ENCODE data around the gene SPZ1.
"Not testable (repeated sequence)": the region's sequence is repeated elsewhere in the genome, so short reads cannot be mapped to it uniquely, and the experiment has no call there.

SPZ1 gene

GRCh38 chr5:80319702-80320101 lies at the start of gene SPZ1:
TSS of gene SPZ1 (plus strand) at chr5:80320002. CDS start at chr5:80320216, 214 bp downstream.
- DNase-seq (ENCODE audit: extremely low read depth, low read depth), result no peak
- TF ChIP-seq CTCF (IDR thresholded peaks at IDR 0.05; ENCODE audit: low read depth, low read length), result no peak

- DNase-seq (ENCODE audit: extremely low read depth, low read depth), result not testable (repeated sequence)
Observed at GRCh38 chr5:80270543-80270942, 49.3 kb upstream of the SPZ1 start.

- DNase-seq (ENCODE audit: extremely low read depth, low read depth), result no peak
- peak; percentile 48 for TF ChIP-seq CTCF (IDR thresholded peaks at IDR 0.05; ENCODE audit: low read depth, low read length)
Observed at GRCh38 chr5:80275347-80275746, 44.5 kb upstream of the SPZ1 start.

GRCh38 chr5:80276186-80276585 lies 43.6 kb upstream of the SPZ1 start:
- DNase-seq (ENCODE audit: extremely low read depth, low read depth), result no peak
- TF ChIP-seq CTCF (IDR thresholded peaks at IDR 0.05; ENCODE audit: low read depth, low read length), result no peak

GRCh38 chr5:80277191-80277590 lies 42.6 kb upstream of the SPZ1 start:
- TF ChIP-seq CTCF (IDR thresholded peaks at IDR 0.05; ENCODE audit: low read depth, low read length), result no peak
- DNase-seq (ENCODE audit: extremely low read depth, low read depth), result no peak

- no peak for DNase-seq (ENCODE audit: extremely low read depth, low read depth)
- no peak for TF ChIP-seq CTCF (IDR thresholded peaks at IDR 0.05; ENCODE audit: low read depth, low read length)
Observed at GRCh38 chr5:80282054-80282453, 37.7 kb upstream of the SPZ1 start.

GRCh38 chr5:80283360-80283759 lies 36.4 kb upstream of the SPZ1 start:
- TF ChIP-seq CTCF (IDR thresholded peaks at IDR 0.05; ENCODE audit: low read depth, low read length), result no peak
- DNase-seq (ENCODE audit: extremely low read depth, low read depth), result no peak

GRCh38 chr5:80284720-80285119 lies 35.1 kb upstream of the SPZ1 start:
- TF ChIP-seq CTCF (IDR thresholded peaks at IDR 0.05; ENCODE audit: low read depth, low read length), result no peak
- no peak for DNase-seq (ENCODE audit: extremely low read depth, low read depth)

Measured in AG09319 (cell line).